BJ (cell line): Measurements from ENCODE around the gene SLC48A1. TPM values are rescaled to one million over a fixed set of nuclear protein-coding genes. Genes with fewer than 3 reads are reported as not detected.

Experiments used
- CTCF ChIA-PET: fragments of 350-600 bp; formaldehyde crosslinking; extraction: SDS; loops from one replicate; lab custom pipeline; 2021; ENCODE audit warnings: antibody characterized with exemption, inconsistent platforms; lab: Yijun Ruan, JAX
- POLR2A ChIA-PET: fragments of 300-600 bp; sonication (Branson Sonifier 250); formaldehyde crosslinking; extraction: SDS; loops from one replicate; lab custom pipeline; 2021; ENCODE audit warnings: antibody characterized with exemption; lab: Charles Lee
- DNase-seq: peaks from one replicate; pipeline ENCODE4 v3.0.0-alpha.2; 2011; ENCODE audit warnings: low read depth
- H3K27me3 ChIP-seq: 2 replicates; pipeline ENCODE4 v1.6.0; 2011; ENCODE audit warnings: low read length; ENCODE audit not compliant: control insufficient read depth, insufficient read depth
- H3K36me3 ChIP-seq: 2 replicates; pipeline ENCODE4 v1.5.1; 2011; ENCODE audit warnings: low read length; ENCODE audit not compliant: control insufficient read depth, insufficient read depth
- H3K4me3 ChIP-seq: 2 replicates; pipeline ENCODE4 v1.5.1; 2011; ENCODE audit warnings: low read depth, mild to moderate bottlenecking, control low read depth, low read length
- CTCF ChIP-seq: IDR thresholded peaks from 2 replicates; pipeline ENCODE4 v1.5.1; 2011; ENCODE audit warnings: low read depth, mild to moderate bottlenecking, control low read depth, inconsistent platforms, low read length, moderate library complexity; ENCODE audit not compliant: insufficient read depth
- polyA plus RNA-seq: library from polyadenylated mRNA; depleted of rRNA; stranded (reverse); fragments of >200 nt; gene quantifications from 2 replicates; pipeline ENCODE4 v1.2.3, GENCODE V29; 2011

Gene SLC48A1
- polyA plus RNA-seq, 1 experiment = 16.6 TPM

GRCh38 chr12:47782372-47782770 is 9.3 kb downstream of the SLC48A1 start:
- Histone ChIP-seq H3K4me3 (no peak overlapping the region), H3K27me3 (no peaks in the 10 kb centered on the region), H3K36me3 (peaks cover 49% of the 10 kb centered on the region)
- TF ChIP-seq CTCF = no peak
- ChIA-PET POLR2A (interaction anchor here (0.6 kb wide), 1 partner anchor 123 kb away, joined by 4 read pairs; the partner anchor contains the start of gene VDR), CTCF (interaction anchor here (0.8 to 19.2 kb wide), 9 partner anchors 9 to 61 kb away, joined by 3 to 454 read pairs (median 5); partner anchors contain the start of genes ENDOU and HDAC7)
- DNase-seq = no peak

- ChIA-PET POLR2A (interaction anchor here (0.6 kb wide), 1 partner anchor 122 kb away, joined by 4 read pairs; the partner anchor contains the start of gene VDR), CTCF (interaction anchor here (0.8 to 19.2 kb wide), 5 partner anchors 14 to 61 kb away, joined by 3 to 454 read pairs (median 163); partner anchors contain the start of gene ENDOU)
- H3K36me3 ChIP-seq = peaks cover 57% of the 10 kb centered on the region
- no peak for TF ChIP-seq CTCF
- H3K4me3 ChIP-seq = no peak overlapping the region
- H3K27me3 ChIP-seq = no peaks in the 10 kb centered on the region
- DNase-seq = no peak
Measured at GRCh38 chr12:47783024-47783755, 10.2 kb downstream of the SLC48A1 start.

- ChIA-PET CTCF (interaction anchor here (0.9 to 7.4 kb wide), 4 partner anchors 12 to 54 kb away, joined by 3 to 59 read pairs (median 12); no protein-coding TSS in a partner anchor), POLR2A (no interaction called here)
- Histone ChIP-seq H3K36me3 (peaks cover 64% of the 10 kb centered on the region), H3K4me3 (no peak overlapping the region), H3K27me3 (no peaks in the 10 kb centered on the region)
- no peak for DNase-seq
- TF ChIP-seq CTCF = no peak
Measured at GRCh38 chr12:47783821-47784819, 11.1 kb downstream of the SLC48A1 start.

GRCh38 chr12:47785036-47785886 is 12.2 kb downstream of the SLC48A1 start:
- no peak for DNase-seq
- ChIA-PET CTCF (interaction anchor here (0.5 to 7.4 kb wide), 6 partner anchors 13 to 379 kb away, joined by 3 to 59 read pairs (median 4); no protein-coding TSS in a partner anchor), POLR2A (no interaction called here)
- Histone ChIP-seq H3K27me3 (no peaks in the 10 kb centered on the region), H3K36me3 (peaks cover 75% of the 10 kb centered on the region), H3K4me3 (no peak overlapping the region)
- TF ChIP-seq CTCF = no peak
